Activated CD4-positive, CD25-positive, alpha-beta regulatory T cell (primary cell): Measurements from ENCODE around the gene IQCN.
A peak's percentile ranks its signal among the peaks of the same experiment; 100 is the strongest.

Experiments used
- DNase-seq, 4 experiments: peaks; one replicate each; lab custom pipeline; 2025; lab: John Stamatoyannopoulos, UW

IQCN gene, protein sequence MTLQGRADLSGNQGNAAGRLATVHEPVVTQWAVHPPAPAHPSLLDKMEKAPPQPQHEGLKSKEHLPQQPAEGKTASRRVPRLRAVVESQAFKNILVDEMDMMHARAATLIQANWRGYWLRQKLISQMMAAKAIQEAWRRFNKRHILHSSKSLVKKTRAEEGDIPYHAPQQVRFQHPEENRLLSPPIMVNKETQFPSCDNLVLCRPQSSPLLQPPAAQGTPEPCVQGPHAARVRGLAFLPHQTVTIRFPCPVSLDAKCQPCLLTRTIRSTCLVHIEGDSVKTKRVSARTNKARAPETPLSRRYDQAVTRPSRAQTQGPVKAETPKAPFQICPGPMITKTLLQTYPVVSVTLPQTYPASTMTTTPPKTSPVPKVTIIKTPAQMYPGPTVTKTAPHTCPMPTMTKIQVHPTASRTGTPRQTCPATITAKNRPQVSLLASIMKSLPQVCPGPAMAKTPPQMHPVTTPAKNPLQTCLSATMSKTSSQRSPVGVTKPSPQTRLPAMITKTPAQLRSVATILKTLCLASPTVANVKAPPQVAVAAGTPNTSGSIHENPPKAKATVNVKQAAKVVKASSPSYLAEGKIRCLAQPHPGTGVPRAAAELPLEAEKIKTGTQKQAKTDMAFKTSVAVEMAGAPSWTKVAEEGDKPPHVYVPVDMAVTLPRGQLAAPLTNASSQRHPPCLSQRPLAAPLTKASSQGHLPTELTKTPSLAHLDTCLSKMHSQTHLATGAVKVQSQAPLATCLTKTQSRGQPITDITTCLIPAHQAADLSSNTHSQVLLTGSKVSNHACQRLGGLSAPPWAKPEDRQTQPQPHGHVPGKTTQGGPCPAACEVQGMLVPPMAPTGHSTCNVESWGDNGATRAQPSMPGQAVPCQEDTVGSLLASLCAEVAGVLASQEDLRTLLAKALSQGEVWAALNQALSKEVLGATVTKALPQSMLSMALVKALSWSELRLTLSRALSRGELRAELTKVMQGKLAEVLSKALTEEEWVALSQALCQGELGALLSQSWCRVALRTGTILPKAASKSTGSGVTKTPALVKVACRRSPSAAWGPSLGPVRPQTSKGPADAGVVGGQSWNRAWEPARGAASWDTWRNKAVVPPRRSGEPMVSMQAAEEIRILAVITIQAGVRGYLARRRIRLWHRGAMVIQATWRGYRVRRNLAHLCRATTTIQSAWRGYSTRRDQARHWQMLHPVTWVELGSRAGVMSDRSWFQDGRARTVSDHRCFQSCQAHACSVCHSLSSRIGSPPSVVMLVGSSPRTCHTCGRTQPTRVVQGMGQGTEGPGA (N-terminal part only)

DNA sequence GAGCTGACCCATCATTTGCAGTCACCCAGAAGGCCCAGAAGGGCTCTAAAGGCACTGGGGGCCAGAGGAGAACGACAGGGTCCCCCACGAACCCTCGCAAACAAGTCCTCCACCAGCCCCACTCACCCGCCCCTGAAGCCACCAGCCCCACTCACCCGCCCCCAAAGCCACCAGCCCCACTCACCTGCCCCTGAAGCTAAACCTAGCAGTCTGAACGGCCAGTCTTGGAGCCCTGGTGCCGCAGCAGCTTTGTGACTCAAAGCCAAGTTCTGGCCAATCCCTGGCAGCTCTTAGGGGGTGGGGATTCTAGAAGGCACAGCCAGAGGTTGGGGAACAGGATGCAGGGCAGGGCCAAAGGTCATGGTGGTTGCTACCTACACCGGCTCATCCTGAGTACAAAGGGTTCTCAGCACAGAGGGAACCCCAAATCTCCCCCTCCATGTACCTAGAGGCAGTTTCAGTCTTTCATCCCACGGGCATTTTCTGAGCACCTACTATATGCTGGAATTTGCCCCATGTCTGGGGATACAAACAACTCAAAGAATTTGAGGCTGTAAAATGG, at the start of gene IQCN:
Gene IQCN (minus strand): TSS at position 234 of the 562 bp plus-strand sequence. CDS start 4,974 bp downstream, outside the sequence.
- DNase-seq = no peak

DNA sequence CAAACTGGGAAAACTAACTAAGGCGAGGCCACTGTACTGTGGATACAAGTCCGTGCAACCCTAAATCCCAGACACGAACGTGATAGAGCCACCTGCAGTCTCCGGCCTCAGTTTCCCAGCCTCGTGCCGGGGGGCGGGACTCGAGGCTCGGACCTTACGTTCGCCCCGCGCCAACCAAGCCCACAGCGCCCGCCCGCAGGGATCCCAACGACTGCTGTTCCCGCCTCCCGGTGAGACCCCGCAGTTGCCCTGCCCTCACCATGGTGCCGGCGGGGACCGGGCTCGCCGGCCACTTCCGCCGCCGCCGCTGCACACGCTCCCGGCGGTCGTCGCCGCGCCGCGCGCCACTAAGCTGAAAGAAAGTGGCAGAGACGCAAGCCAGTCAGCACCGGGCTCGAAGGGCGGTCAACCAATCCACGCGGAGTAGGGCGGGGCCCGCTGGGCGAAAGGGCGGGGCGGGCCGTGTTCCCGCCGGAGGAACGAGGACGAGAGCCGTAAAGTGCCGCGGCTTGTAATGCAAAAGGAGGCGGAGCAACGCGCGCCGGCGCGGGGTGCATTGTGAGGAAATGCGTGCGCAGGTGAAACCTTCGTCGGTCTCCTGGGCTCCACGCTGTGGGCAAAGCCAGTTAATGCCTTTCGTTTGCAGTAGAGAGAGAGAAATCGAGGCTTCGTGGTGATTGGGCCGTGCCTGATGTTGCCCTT, 48.7 kb upstream of the IQCN start, which contains the start of gene LSM4:
Gene LSM4 (minus strand): TSS at position 318 of the 702 bp plus-strand sequence. CDS start 56 bp downstream, at position 262.
- DNase-seq = peak; percentile 97 to 99 (median 99)

DNA sequence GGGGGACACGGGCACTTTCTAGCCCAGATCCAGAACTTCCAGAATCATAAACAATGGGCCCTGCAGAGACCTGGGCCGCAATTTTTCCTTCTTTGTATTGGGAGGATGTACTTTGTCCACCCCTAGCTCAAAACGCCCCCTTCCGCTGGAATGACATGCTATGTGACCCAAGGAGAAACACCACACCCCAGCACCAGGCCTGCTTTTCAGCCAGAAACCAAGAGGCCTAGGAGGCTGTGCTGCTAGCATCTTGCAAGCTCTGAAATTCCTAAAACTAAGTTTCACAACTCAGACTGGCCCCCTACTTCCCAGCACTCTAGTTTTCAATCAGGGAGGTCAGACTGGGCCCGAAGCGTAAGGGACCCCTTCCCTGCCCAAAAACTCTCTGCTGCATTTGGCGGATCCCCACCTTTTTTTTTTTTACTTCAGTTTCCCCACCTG, 48.1 kb upstream of the IQCN start:
- DNase-seq = no peak

DNA sequence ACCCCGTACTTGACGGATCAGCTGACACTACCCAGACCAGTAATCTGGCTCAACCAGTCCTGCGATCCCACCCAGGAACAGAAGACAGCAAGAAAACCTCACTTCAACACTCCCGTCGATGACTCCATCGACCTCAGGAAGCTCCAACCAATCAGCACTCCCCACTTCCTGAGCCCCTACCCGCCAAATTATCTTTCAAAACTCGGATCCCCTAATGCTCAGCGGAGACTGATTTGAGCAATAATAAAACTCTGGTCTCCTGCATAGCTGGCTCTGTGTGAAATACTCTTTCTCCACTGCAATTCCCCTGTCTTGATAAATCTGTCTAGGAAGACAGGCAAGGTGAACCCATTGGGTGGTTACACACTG, 47.5 kb upstream of the IQCN start:
- DNase-seq = no peak

DNA sequence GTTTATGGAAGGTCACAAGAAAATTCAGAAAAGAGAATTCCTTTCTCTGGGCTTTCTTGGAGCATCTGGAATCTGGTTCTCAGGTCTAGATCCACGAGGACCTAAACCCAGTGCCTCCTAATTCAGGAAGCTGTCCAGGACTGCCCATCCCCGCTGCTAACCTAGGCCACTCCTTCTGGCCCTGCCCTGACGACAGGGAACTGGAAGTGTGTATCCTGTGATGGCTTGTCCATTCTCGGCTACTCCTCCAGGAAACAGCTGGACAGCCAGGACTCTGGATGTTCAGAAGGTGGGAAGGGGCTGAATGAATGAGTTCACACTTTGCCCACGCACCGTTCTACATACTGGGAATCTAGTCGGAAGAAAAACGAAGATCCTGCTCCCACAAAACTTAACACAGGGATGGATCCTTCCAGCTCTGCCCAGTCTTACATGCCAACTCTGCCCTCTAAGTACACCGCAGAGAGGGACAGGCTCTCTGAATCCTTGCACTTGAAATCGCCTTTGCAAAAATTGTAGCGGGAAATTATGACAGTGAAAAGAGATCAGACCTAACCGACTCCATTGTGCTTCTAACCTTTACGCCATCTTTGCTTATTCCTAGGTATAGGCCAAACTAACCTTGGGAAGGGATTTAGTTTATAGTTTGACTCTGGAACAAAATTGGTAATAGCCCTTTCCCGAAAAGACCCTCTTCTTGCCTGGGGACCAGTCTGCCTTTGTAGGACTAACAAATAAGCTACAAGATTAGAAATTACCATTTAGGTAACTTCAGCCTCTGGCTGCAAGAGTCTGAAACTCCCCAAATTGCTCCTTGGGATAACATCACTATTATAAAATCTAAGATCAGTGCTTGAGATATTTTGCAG, 46.8 kb upstream of the IQCN start:
- DNase-seq = no peak

DNA sequence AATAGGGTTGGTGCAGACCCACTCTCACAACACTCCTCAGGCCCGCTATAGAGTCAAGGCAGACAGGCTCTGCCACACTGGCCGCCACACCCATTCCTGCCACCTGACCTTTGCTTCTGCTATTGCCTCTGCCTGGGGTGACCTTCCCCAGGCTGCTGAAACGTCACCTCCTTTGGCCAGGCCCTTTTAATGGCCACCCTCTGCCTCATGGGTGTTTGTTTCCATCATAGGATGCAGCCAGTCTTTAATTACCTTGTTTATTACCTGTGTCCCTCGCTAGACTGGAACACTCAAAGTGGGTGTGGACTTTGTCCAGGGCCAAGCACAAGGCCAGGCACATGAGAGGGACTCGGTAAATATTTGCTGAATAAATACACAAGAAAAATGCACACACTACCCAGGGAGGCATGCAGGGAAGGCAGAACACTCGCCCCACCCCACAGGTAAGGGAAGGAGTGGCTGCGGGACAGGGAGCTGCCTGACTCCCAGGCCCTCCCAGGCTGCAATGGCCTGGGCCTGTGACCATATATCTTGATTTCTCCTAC, 45.4 kb upstream of the IQCN start:
- DNase-seq = no peak

DNA sequence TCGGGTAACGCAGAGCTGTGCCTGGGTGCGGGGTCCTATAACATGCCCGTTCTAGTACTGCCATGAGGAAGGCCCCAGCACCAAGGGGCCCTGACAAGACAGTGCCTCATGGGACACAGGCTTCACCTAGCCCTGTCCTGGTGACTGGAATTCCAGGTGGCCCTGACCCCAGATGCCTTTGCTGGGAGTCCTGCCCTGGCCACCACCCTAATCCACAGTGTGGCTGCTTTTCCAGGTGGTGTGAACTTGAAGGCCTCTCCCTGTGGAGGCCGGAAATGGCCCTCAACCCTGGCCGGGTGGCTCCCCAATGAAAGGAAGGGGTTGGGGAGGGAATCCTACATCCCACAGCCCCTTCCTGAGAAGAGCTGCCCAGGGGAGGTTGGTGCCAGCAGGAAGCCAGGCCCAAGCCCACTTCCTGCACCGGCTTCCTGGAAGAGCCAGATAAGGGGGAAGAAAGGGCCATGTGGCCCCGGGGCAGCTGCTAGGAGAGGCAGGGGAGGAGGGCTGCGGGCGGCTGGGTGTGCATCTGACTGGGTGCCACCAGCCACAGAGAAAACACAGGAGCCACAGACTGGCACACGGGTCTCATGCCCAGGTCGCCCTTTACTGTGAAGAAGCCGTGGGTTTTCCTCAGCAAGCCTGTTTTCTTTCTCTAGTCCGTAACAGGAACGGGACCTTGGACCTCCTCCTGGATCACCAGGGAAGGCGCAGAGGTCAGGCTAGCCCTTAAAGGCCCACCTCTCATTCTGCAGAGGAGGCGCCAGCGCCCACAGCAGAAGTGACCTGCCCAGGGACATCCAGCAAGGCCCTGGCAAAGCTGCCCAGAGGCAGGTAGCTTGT, 43.9 kb upstream of the IQCN start:
- DNase-seq = no peak

DNA sequence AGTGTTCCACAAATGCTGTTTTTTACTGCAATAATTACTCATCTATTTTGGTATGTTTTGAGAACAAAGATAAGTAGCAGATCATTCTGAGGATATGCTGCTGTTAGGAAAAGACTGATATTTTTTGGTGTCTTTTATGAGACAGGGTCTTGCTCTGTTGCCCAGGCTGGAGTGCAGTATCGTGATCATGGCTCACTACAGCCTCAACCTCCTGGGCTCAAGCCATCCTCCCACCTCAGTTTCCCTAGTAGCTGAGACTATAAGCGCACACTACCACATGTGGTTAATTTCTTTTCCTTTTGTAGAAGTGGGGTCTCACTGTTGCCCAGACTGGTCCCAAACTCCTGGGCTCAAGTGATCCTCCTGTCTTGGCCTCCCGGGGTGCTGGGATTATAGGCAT, 39.1 kb upstream of the IQCN start:
- no peak for DNase-seq

DNA sequence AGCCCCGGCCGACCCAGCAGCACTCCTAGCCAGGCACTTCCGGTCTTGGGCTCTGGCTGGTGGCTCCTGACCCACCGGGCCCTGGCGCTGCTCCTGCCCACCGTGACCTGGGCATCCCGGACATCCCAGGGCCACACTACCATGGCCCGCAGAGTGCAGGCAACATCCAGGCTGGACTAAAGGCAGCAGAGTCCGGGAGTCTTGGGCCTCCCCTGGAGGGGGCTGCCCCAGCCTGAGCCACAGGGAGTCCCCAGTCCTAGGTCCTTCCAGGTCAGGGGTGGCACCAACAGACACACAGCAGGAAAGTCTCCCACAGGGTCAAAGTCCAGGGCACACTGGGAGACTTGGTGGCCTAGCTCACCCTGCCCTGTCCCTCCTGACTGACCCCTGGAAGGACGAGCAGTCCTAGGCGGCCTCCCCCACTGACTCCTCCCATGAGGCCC, 37.9 kb upstream of the IQCN start:
- DNase-seq = no peak

DNA sequence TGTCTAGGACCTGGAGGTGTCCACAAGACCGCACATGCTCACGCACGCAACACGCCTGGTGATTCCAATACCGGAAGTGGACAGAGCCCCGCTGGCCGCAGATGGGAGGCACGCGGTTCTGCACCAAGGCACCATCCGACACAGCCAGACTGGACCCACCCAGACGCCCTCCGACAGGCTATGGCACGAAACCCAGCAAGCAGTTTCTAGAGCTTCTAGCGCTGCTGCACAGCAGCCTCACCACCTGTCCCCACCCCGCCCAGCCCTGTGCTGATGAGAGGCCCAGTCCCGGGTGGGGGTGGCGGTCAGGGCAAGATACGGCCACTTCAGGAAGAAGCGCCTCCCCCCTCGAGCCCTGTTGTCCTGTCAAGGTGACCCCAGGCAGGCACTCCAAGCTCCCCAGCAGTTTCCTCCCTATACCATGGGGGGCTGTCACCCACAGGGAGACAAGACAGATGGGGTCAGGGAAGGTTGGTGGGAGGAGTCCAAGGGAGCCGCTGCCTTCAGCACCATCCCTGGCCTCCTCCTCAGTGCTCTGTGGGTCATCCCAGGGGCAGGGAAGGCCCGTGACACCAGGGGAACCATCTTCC, 37.3 kb upstream of the IQCN start:
- DNase-seq = no peak

DNA sequence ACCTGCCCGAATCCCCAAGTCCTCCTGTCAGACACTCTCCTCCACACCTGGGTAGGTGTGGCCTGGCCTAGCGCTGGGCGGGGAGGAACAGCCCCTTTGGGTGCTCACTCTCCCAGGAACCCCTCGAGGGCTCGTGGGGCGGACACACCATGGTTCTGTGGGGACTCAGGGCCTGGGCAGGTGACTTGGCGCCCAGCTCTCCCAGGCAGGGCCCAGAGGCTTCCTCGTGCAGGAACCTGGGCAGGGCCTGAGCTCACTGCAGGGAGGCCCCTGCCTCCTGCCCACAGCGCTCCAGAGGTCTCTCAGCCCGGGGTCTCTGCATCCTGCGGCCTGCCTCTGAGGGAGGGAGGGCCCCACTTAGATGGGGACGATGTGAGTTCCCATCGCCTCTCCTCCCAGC, 36.7 kb upstream of the IQCN start:
- DNase-seq = no peak

DNA sequence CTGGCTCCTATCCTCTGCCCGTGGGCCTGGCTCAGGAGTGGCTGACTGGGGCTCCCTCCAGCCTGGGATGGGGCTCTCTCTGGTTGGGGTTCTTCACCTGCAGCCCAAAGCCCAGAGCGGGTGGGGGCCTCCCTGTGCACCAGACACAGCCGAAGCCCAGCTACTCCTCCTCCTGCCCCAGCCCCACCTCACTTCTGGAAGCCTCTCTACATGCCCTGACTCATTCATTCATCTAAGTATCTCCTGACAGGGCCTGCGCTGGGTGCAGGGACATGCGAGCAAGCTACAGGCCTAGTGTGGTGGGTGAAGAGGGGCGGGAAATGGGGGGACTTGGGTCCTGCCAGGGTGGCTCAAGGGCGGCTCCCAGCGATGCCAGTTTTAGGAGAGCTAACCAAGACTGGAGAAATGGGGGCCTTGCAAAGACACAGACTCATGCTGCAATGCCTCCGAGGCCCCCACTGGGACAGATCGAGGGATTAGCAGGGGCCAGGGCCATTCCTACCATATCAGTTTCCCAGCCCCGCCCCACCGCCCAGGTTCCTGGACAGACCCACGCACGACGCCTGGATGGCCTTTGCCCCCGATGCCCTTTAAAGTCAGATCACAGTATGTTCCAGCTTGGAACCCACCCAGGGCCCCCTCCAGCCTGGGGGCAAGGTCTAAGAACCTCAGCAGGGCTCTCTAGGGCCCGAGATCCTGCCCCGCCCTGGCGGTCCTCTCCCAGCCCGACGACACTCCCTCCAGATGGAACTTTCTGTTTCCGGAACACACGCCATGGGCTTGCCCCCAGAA, 36.1 kb upstream of the IQCN start:
- no peak for DNase-seq

DNA sequence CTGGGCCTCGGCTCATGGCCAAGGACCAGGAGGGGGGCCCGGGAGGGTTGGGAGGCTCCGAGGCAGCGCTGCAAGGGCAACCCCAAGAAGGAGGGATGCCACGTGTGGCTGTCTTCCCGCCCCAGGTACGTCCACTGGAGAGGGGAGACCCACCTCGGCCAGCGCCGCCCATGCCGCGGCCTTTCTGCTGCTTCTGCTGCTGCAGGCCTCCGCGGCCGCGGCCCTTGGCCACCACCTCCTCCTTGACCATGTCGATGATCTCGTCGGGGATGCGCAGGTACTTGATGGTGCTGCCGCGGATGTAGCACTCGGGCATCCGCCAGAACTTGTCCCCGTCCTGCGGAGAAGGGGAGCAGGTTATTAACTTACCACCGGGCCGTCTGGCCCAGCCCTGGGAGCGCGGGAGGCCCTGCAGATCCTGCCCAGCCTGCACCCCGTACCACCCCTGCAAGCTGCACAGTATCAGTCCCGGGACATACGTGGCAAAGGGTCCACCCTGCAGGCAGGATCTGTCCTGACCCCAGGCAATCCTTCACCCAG, 35.3 kb upstream of the IQCN start:
- DNase-seq = no peak

DNA sequence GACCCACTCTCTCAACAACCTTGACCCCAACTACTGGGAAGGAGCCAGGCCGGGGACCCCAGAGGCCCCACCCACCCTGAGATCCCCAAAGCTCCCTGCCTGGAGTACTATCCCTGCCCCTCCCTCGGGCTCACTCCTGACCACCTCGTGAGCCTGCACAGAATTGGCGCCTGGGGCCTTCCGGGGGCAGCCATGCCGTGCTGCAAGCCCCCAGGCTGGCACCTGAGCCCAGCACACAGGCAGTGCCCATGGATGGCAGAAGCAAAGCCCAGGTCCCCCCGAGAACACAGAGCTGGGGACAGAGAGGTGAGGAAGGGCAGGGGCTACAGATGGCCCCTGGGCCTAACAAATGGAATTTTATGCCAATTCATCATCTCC, 34.7 kb upstream of the IQCN start:
- no peak for DNase-seq

DNA sequence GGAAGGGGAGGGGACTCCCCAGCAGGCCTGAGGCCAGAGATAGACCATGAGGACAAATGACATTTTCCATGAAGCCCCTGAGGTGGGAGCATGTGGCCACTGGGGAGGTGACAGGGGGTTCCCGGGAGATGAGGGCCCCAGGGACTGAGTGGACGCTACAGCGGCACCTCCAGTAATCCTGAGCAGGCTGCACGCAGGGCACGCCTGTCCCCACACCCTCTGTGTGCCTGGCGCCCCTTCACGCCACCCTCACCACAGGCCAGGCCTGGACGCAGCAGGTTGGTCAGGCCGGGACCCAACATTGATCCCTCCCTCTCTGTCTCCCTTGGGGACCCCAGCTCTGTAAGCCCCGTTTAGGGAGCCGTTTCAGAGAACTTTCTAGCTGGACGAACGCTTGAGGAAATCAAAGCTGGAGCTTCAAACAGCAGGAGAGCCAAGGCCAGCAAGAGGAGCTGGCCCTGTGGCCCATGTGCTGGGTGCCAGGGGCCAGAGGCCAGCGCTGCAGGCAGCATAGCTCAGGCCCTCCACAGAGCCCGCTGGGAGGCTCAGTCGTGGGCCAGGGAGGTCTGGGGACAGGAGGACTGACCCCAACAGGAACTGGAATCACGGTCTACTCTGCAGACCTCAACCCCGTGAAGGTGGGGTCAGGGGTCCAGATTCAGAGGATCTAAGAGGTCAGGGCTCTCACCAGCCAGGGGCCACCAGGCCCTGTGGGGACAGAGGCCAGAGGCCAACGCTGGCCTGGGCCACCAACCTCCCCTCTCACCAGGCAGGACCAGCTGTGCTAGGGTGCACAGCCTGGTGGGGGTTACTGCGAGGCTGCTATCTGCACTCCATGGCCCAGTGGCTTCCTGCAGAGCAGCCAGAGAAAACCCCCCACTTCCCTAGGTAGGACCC, 34.0 kb upstream of the IQCN start:
- DNase-seq = no peak

DNA sequence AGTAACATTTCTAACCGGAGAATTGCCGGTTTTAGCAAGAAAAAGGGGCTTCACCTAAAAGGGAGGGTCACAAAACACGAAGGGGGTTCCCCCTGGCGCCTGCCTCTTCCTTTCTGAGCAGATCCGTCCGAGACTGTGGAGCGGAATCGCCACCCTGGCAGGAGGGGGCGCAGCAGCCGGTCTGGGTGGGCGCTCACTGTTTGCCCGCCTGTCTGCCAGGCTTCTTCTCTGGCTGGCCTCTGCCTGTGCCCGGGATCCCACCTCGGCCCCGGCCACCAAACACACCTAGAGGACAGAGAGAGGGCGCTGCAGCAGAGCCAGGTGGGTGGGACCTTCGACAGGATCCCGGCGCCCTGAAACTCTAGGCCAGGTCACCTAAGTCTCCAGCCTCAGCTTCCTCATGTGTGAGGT, 33.0 kb upstream of the IQCN start:
- no peak for DNase-seq
